Hepatocyte (in vitro differentiated cells): Measurements from ENCODE around the gene PTPRR.

ENCODE experiments used
- CTCF ChIP-seq: fragments of 200-600 bp; sonication (generic); IDR thresholded peaks from 2 replicates; pipeline ENCODE4 v1.5.1; 2016; ENCODE audit warnings: antibody characterized with exemption, mild to moderate bottlenecking; ENCODE audit not compliant: poor library complexity
- EZH2 ChIP-seq: fragments of 200-600 bp; sonication (generic); IDR thresholded peaks from 2 replicates; pipeline ENCODE4 v1.6.1; 2016; ENCODE audit warnings: antibody characterized with exemption, mild to moderate bottlenecking, borderline replicate concordance
- EZH2phosphoT487 ChIP-seq: fragments of 200-600 bp; sonication (generic); IDR thresholded peaks from one replicate; pipeline ENCODE4 v1.6.1; 2018; ENCODE audit warnings: antibody characterized with exemption, mild to moderate bottlenecking, low read depth, moderate library complexity; ENCODE audit not compliant: unreplicated experiment, severe bottlenecking

- TF ChIP-seq CTCF (no peak), EZH2phosphoT487 (no peak), EZH2 (no peak)
These were observed 249.6 kb downstream of the PTPRR start for GRCh38 chr12:70670948-70671347.
